Sigmoid colon (tissue), 7 donors: Measurements from ENCODE around the gene SPATS2L. TPM values are rescaled to one million over a fixed set of nuclear protein-coding genes. Genes with fewer than 3 reads are reported as not detected.

Source experiments
- DNase-seq: peaks from one replicate; pipeline ENCODE4 v3.0.0-alpha.2; 2019
- H3K27ac ChIP-seq, 4 donors: fragments of 200-600 bp; sonication (generic); one replicate each; pipeline ENCODE4 v1.5.1; 2016 to 2019; ENCODE audit warnings: mild to moderate bottlenecking in 1 of 4
- H3K27me3 ChIP-seq, 3 donors: fragments of 200-600 bp; sonication (generic); one replicate each; pipeline ENCODE4 v1.5.1; 2019; ENCODE audit warnings: mild to moderate bottlenecking in 1 of 3
- H3K36me3 ChIP-seq, 4 donors: fragments of 200-600 bp; sonication (generic); one replicate each; pipeline ENCODE4 v1.5.1; 2016 to 2019
- H3K4me1 ChIP-seq, 4 donors: fragments of 200-600 bp; sonication (generic); one replicate each; pipeline ENCODE4 v1.5.1; 2017 to 2019
- H3K4me3 ChIP-seq, 4 donors: fragments of 200-600 bp; sonication (generic); one replicate each; pipeline ENCODE4 v1.5.1; 2017 to 2019; ENCODE audit warnings: mild to moderate bottlenecking in 2 of 4, moderate library complexity in 1 of 4
- H3K9me3 ChIP-seq, 4 donors: fragments of 200-600 bp in 3 of 4; sonication (generic) in 3 of 4; one replicate each; pipeline versions ENCODE4 v1.5.1 to v1.6.1; 2013 to 2019
- CTCF ChIP-seq, 4 experiments: fragments of 450-650 bp in 3 of 4; fragments of 200-600 bp in 1 of 4; IDR thresholded peaks; one replicate each; pipeline ENCODE4 v1.5.1; 2016 to 2019; ENCODE audit warnings: antibody characterized with exemption in 4 of 4, mild to moderate bottlenecking in 3 of 4, moderate library complexity in 2 of 4
- EP300 ChIP-seq, 4 donors: sonication (generic); formaldehyde crosslinking; IDR thresholded peaks; one replicate each; pipeline ENCODE4 v1.6.1; 2017; ENCODE audit warnings: antibody characterized with exemption in 4 of 4
- POLR2A ChIP-seq, 2 donors: fragments of 450-650 bp; IDR thresholded peaks; one replicate each; pipeline ENCODE4 v1.6.1; 2016; ENCODE audit warnings: antibody characterized with exemption in 2 of 2, mild to moderate bottlenecking in 2 of 2, moderate library complexity in 2 of 2
- POLR2AphosphoS5 ChIP-seq, 4 donors: sonication (generic); formaldehyde crosslinking; IDR thresholded peaks; one replicate each; pipeline ENCODE4 v1.6.1; 2017; ENCODE audit warnings: antibody characterized with exemption in 4 of 4
- WGBS, 2 donors: extraction: QIAGEN DNeasy Blood & Tissue Kit; methylation state at CpG; one replicate each; pipeline ENCODE4 v1.1.7; 2013; 5-methylcytosine and 5-hydroxymethylcytosine counted together
- intact Hi-C: fragments of 100-400 bp; cut with DNase I; formaldehyde crosslinking; loops from one replicate; pipeline ENCODE4 v1.15.1; 2023
- polyA plus RNA-seq, 3 donors: library from polyadenylated mRNA; stranded (reverse); fragments of 200-250 nt; gene quantifications; one replicate each; pipeline ENCODE4 v1.2.3, GENCODE V29; 2013
- total RNA-seq, 4 donors: library from RNA; depleted of rRNA; stranded (reverse); fragments of >200 nt; gene quantifications; one replicate each; pipeline ENCODE4 v1.1.0, GENCODE V29; 2016
- donor health status: healthy with polysubstance abuse.
- donor health status: Bipolar disorder and iron deficiency.
- donor health status: healthy.

SPATS2L gene
- total and polyA plus RNA-seq, 7 donors = 63.5 to 305 (median 104) TPM

GRCh38 chr2:200447139-200447855 is 140.8 kb downstream of the SPATS2L start:
- Histone ChIP-seq H3K27me3 (no peaks in the 10 kb centered on the region), H3K36me3 (peaks cover 0 to 22% (median 0%) of the 10 kb centered on the region in 4 donors), H3K4me1 (peaks cover 0 to 31% (median 11%) of the 10 kb centered on the region in 4 donors), H3K9me3 (no peaks in the 10 kb centered on the region), H3K27ac (no peak overlapping the region), H3K4me3 (no peak overlapping the region)
- 88 to 91% methylated on average over 4 of the region's 4 CpGs for WGBS, 2 donors
- intact Hi-C loops = no loop called here
- no peak for DNase-seq
- TF ChIP-seq CTCF (IDR thresholded peaks at IDR 0.05) = no peak
- no peak for TF ChIP-seq POLR2A (IDR thresholded peaks at IDR 0.05)
- TF ChIP-seq POLR2AphosphoS5 (IDR thresholded peaks at IDR 0.05) = no peak
- no peak for TF ChIP-seq EP300 (IDR thresholded peaks at IDR 0.05)

- Histone ChIP-seq H3K27ac (no peak overlapping the region), H3K4me3 (no peak overlapping the region), H3K9me3 (no peaks in the 10 kb centered on the region), H3K36me3 (peaks cover 0 to 20% (median 0%) of the 10 kb centered on the region in 4 donors), H3K4me1 (peaks cover 0 to 23% (median 11%) of the 10 kb centered on the region in 4 donors), H3K27me3 (no peaks in the 10 kb centered on the region)
- intact Hi-C loops = no loop called here
- no peak for DNase-seq
- no peak for TF ChIP-seq POLR2AphosphoS5 (IDR thresholded peaks at IDR 0.05)
- no peak for TF ChIP-seq EP300 (IDR thresholded peaks at IDR 0.05)
- TF ChIP-seq CTCF (IDR thresholded peaks at IDR 0.05) = no peak
- TF ChIP-seq POLR2A (IDR thresholded peaks at IDR 0.05) = no peak
These were observed 142.0 kb downstream of the SPATS2L start for GRCh38 chr2:200448455-200448854.

- WGBS, 2 donors = 80 to 92% methylated on average over 4 of the region's 4 CpGs
- Histone ChIP-seq H3K4me1 (peaks cover 0 to 23% (median 9%) of the 10 kb centered on the region in 4 donors), H3K27me3 (no peaks in the 10 kb centered on the region), H3K9me3 (no peaks in the 10 kb centered on the region), H3K36me3 (peaks cover 0 to 16% (median 0%) of the 10 kb centered on the region in 4 donors), H3K27ac (no peak overlapping the region), H3K4me3 (no peak overlapping the region)
- intact Hi-C loops = no loop called here
- no peak for TF ChIP-seq CTCF (IDR thresholded peaks at IDR 0.05)
- TF ChIP-seq EP300 (IDR thresholded peaks at IDR 0.05) = no peak
- TF ChIP-seq POLR2A (IDR thresholded peaks at IDR 0.05) = no peak
- no peak for TF ChIP-seq POLR2AphosphoS5 (IDR thresholded peaks at IDR 0.05)
- no peak for DNase-seq
These were observed 142.7 kb downstream of the SPATS2L start for GRCh38 chr2:200449149-200449548.

GRCh38 chr2:200450288-200450687 is 143.8 kb downstream of the SPATS2L start:
- Histone ChIP-seq H3K4me3 (no peak overlapping the region), H3K9me3 (no peaks in the 10 kb centered on the region), H3K36me3 (peaks cover 0 to 5% (median 0%) of the 10 kb centered on the region in 4 donors), H3K4me1 (peaks cover 0 to 21% (median 7%) of the 10 kb centered on the region in 4 donors), H3K27me3 (no peaks in the 10 kb centered on the region), H3K27ac (no peak overlapping the region)
- intact Hi-C loops = no loop called here
- WGBS, 2 donors = 72 to 90% methylated on average over 2 of the region's 2 CpGs
- no peak for DNase-seq
- no peak for TF ChIP-seq CTCF (IDR thresholded peaks at IDR 0.05)
- TF ChIP-seq POLR2A (IDR thresholded peaks at IDR 0.05) = no peak
- TF ChIP-seq POLR2AphosphoS5 (IDR thresholded peaks at IDR 0.05) = no peak
- no peak for TF ChIP-seq EP300 (IDR thresholded peaks at IDR 0.05)
